Measurements from ENCODE around the gene PRKCE.

The PRKCE gene

GRCh38 chr2:45895241-45895861 is 243.9 kb downstream of the PRKCE start:
- FAIRE-seq (no peak), DNase-seq (ENCODE audit: insufficient read length) (no peak)
- TF ChIP-seq POLR2A (IDR thresholded peaks at IDR 0.05; ENCODE audit: low read depth, low read length) = no peak
- no peak for TF ChIP-seq POLR2AphosphoS5 (IDR thresholded peaks at IDR 0.05; ENCODE audit: low read depth, low read length)
- TF ChIP-seq TAF1 (IDR thresholded peaks at IDR 0.05; ENCODE audit: borderline replicate concordance, low read depth, low read length) = no peak

GRCh38 chr2:45896311-45896710 is 244.8 kb downstream of the PRKCE start:
- DNase-seq (ENCODE audit: insufficient read length) (no peak), FAIRE-seq (no peak)
- TF ChIP-seq POLR2A (IDR thresholded peaks at IDR 0.05; ENCODE audit: low read depth, low read length) = no peak
- no peak for TF ChIP-seq TAF1 (IDR thresholded peaks at IDR 0.05; ENCODE audit: borderline replicate concordance, low read depth, low read length)
- no peak for TF ChIP-seq POLR2AphosphoS5 (IDR thresholded peaks at IDR 0.05; ENCODE audit: low read depth, low read length)

- TF ChIP-seq POLR2A (IDR thresholded peaks at IDR 0.05; ENCODE audit: low read depth, low read length) (no peak), POLR2AphosphoS5 (IDR thresholded peaks at IDR 0.05; ENCODE audit: low read depth, low read length) (no peak), TAF1 (IDR thresholded peaks at IDR 0.05; ENCODE audit: borderline replicate concordance, low read depth, low read length) (no peak)
Measured at GRCh38 chr2:45897842-45898241, 246.4 kb downstream of the PRKCE start.

GRCh38 chr2:45898819-45899218 is 247.3 kb downstream of the PRKCE start:
- DNase-seq (ENCODE audit: insufficient read length) (no peak), FAIRE-seq (no peak)
- TF ChIP-seq POLR2A (IDR thresholded peaks at IDR 0.05; ENCODE audit: low read depth, low read length) (no peak), POLR2AphosphoS5 (IDR thresholded peaks at IDR 0.05; ENCODE audit: low read depth, low read length) (no peak), TAF1 (IDR thresholded peaks at IDR 0.05; ENCODE audit: borderline replicate concordance, low read depth, low read length) (no peak)

More at GRCh38 chr2:45897842-45898241, 246.4 kb downstream of the PRKCE start:
- DNase-seq (ENCODE audit: insufficient read length) (no peak), FAIRE-seq (no peak)

GRCh38 chr2:45899926-45900325 is 248.5 kb downstream of the PRKCE start:
- no peak for TF ChIP-seq POLR2A (IDR thresholded peaks at IDR 0.05; ENCODE audit: low read depth, low read length)
- TF ChIP-seq TAF1 (IDR thresholded peaks at IDR 0.05; ENCODE audit: borderline replicate concordance, low read depth, low read length) = no peak
- no peak for TF ChIP-seq POLR2AphosphoS5 (IDR thresholded peaks at IDR 0.05; ENCODE audit: low read depth, low read length)
- DNase-seq (ENCODE audit: insufficient read length) = no peak
- no peak for FAIRE-seq

- no peak for DNase-seq (ENCODE audit: insufficient read length)
- no peak for TF ChIP-seq TAF1 (IDR thresholded peaks at IDR 0.05; ENCODE audit: borderline replicate concordance, low read depth, low read length)
- no peak for TF ChIP-seq POLR2AphosphoS5 (IDR thresholded peaks at IDR 0.05; ENCODE audit: low read depth, low read length)
- TF ChIP-seq POLR2A (IDR thresholded peaks at IDR 0.05; ENCODE audit: low read depth, low read length) = no peak
- FAIRE-seq = no peak
Measured at GRCh38 chr2:45901468-45902032, 250.1 kb downstream of the PRKCE start.

- TF ChIP-seq POLR2AphosphoS5 (IDR thresholded peaks at IDR 0.05; ENCODE audit: low read depth, low read length) (no peak), POLR2A (IDR thresholded peaks at IDR 0.05; ENCODE audit: low read depth, low read length) (no peak), TAF1 (IDR thresholded peaks at IDR 0.05; ENCODE audit: borderline replicate concordance, low read depth, low read length) (no peak)
- FAIRE-seq = no peak
- no peak for DNase-seq (ENCODE audit: insufficient read length)
Measured at GRCh38 chr2:45902380-45902779, 250.9 kb downstream of the PRKCE start.

- FAIRE-seq = no peak
- no peak for DNase-seq (ENCODE audit: insufficient read length)
- no peak for TF ChIP-seq POLR2AphosphoS5 (IDR thresholded peaks at IDR 0.05; ENCODE audit: low read depth, low read length)
- no peak for TF ChIP-seq POLR2A (IDR thresholded peaks at IDR 0.05; ENCODE audit: low read depth, low read length)
- no peak for TF ChIP-seq TAF1 (IDR thresholded peaks at IDR 0.05; ENCODE audit: borderline replicate concordance, low read depth, low read length)
Measured at GRCh38 chr2:45902781-45903375, 251.4 kb downstream of the PRKCE start.

GRCh38 chr2:45904267-45904945 is 252.9 kb downstream of the PRKCE start:
- TF ChIP-seq POLR2AphosphoS5 (IDR thresholded peaks at IDR 0.05; ENCODE audit: low read depth, low read length) (no peak), TAF1 (IDR thresholded peaks at IDR 0.05; ENCODE audit: borderline replicate concordance, low read depth, low read length) (no peak), POLR2A (IDR thresholded peaks at IDR 0.05; ENCODE audit: low read depth, low read length) (no peak)
- DNase-seq (ENCODE audit: insufficient read length) (no peak), FAIRE-seq (no peak)

GRCh38 chr2:45904946-45905631 is 253.6 kb downstream of the PRKCE start:
- no peak for DNase-seq (ENCODE audit: insufficient read length)
- no peak for FAIRE-seq
- TF ChIP-seq POLR2A (IDR thresholded peaks at IDR 0.05; ENCODE audit: low read depth, low read length) (no peak), TAF1 (IDR thresholded peaks at IDR 0.05; ENCODE audit: borderline replicate concordance, low read depth, low read length) (no peak), POLR2AphosphoS5 (IDR thresholded peaks at IDR 0.05; ENCODE audit: low read depth, low read length) (no peak)

- TF ChIP-seq POLR2A (IDR thresholded peaks at IDR 0.05; ENCODE audit: low read depth, low read length) (no peak), POLR2AphosphoS5 (IDR thresholded peaks at IDR 0.05; ENCODE audit: low read depth, low read length) (no peak), TAF1 (IDR thresholded peaks at IDR 0.05; ENCODE audit: borderline replicate concordance, low read depth, low read length) (no peak)
- DNase-seq (ENCODE audit: insufficient read length) = no peak
- FAIRE-seq = no peak
Measured at GRCh38 chr2:45905632-45905958, 254.1 kb downstream of the PRKCE start.
